Brain microvascular endothelial cell (primary cell): ENCODE results near the gene ZKSCAN7.

Experiments used
- DNase-seq: peaks from one replicate; pipeline ENCODE4 v3.0.0-alpha.2; 2020
- H3K27ac ChIP-seq: fragments of 250-450 bp; sonication (Bioruptor Pico); 2 replicates; pipeline ENCODE4 v1.5.1; 2020; ENCODE audit warnings: mild to moderate bottlenecking, moderate library complexity
- H3K27me3 ChIP-seq: fragments of 250-450 bp; sonication (Bioruptor Pico); replicated peaks from 2 replicates; pipeline ENCODE4 v1.5.1; 2020; ENCODE audit warnings: mild to moderate bottlenecking
- H3K36me3 ChIP-seq: fragments of 250-450 bp; sonication (Bioruptor Pico); replicated peaks from 2 replicates; pipeline ENCODE4 v1.5.1; 2020; ENCODE audit warnings: mild to moderate bottlenecking
- H3K4me3 ChIP-seq: 2 replicates; pipeline ENCODE4 v1.5.1; 2011; ENCODE audit warnings: low read depth, mild to moderate bottlenecking, control low read depth, low read length, moderate library complexity
- CTCF ChIP-seq: IDR thresholded peaks from 2 replicates; pipeline ENCODE4 v1.5.1; 2011; ENCODE audit warnings: low read depth, mild to moderate bottlenecking, moderate library complexity, low read length, control low read depth, inconsistent platforms; ENCODE audit errors: missing control alignments
- in situ Hi-C: cut with HindIII; loops from 2 replicates; pipeline ENCODE4 v1.10.0; 2017; ENCODE audit warnings: low sequenced_read_pairs, low pct_ligation_motif_present

ZKSCAN7 gene

GRCh38 chr3:44511238-44511566, 43.8 kb upstream of the ZKSCAN7 start:
- TF ChIP-seq CTCF = no peak
- Histone ChIP-seq H3K27ac (peak overlapping the region; percentile 75), H3K27me3 (no peaks in the 10 kb centered on the region), H3K4me3 (peak overlapping the region; percentile 74), H3K36me3 (no peaks in the 10 kb centered on the region)
- no peak for DNase-seq
- in situ Hi-C loops = no loop called here

GRCh38 chr3:44513513-44513912, 41.5 kb upstream of the ZKSCAN7 start:
- no peak overlapping the region for H3K4me3 ChIP-seq
- no peaks in the 10 kb centered on the region for H3K36me3 ChIP-seq
- no peak for TF ChIP-seq CTCF
- no peak for DNase-seq
- H3K27me3 ChIP-seq = no peaks in the 10 kb centered on the region
- in situ Hi-C loops = no loop called here
- H3K27ac ChIP-seq = no peak overlapping the region

- no peak for TF ChIP-seq CTCF
- in situ Hi-C loops = no loop called here
- no peak overlapping the region for H3K27ac ChIP-seq
- no peak for DNase-seq
- H3K36me3 ChIP-seq = no peaks in the 10 kb centered on the region
- H3K4me3 ChIP-seq = no peak overlapping the region
- no peaks in the 10 kb centered on the region for H3K27me3 ChIP-seq
Measured at GRCh38 chr3:44516230-44516629, 38.8 kb upstream of the ZKSCAN7 start.

- H3K27me3 ChIP-seq = no peaks in the 10 kb centered on the region
- H3K27ac ChIP-seq = no peak overlapping the region
- in situ Hi-C loops = no loop called here
- DNase-seq = no peak
- H3K36me3 ChIP-seq = no peaks in the 10 kb centered on the region
- no peak overlapping the region for H3K4me3 ChIP-seq
- TF ChIP-seq CTCF = no peak
Measured at GRCh38 chr3:44518782-44519156, 36.2 kb upstream of the ZKSCAN7 start.

- TF ChIP-seq CTCF = no peak
- no peak for DNase-seq
- no peaks in the 10 kb centered on the region for H3K27me3 ChIP-seq
- no peaks in the 10 kb centered on the region for H3K36me3 ChIP-seq
- in situ Hi-C loops = no loop called here
- H3K4me3 ChIP-seq = no peak overlapping the region
- H3K27ac ChIP-seq = no peak overlapping the region
Measured at GRCh38 chr3:44521721-44522120, 33.3 kb upstream of the ZKSCAN7 start.

- Histone ChIP-seq H3K27me3 (no peaks in the 10 kb centered on the region), H3K36me3 (no peaks in the 10 kb centered on the region), H3K27ac (no peak overlapping the region), H3K4me3 (no peak overlapping the region)
- no peak for DNase-seq
- in situ Hi-C loops = no loop called here
- TF ChIP-seq CTCF = no peak
Measured at GRCh38 chr3:44522494-44522933, 32.5 kb upstream of the ZKSCAN7 start.
